DMS114 treated with DMSO at 0.1 percent for 48 hours (cell line): ENCODE data around the gene ARHGEF25.
"Not testable (repeated sequence)": the region's sequence is repeated elsewhere in the genome, so short reads cannot be mapped to it uniquely, and the experiment has no call there.

Experiments used
- DNase-seq: peaks from one replicate; lab custom pipeline; 2025; ENCODE audit not compliant: unreplicated experiment; lab: John Stamatoyannopoulos, UW

ARHGEF25 gene

GRCh38 chr12:57632958-57633840 is 22.0 kb downstream of the ARHGEF25 start, which contains the start of gene B4GALNT1:
B4GALNT1 (minus strand) TSS chr12:57633201; CDS start chr12:57632132, 1,069 bp downstream.
- peak; percentile 71 for DNase-seq

DNA sequence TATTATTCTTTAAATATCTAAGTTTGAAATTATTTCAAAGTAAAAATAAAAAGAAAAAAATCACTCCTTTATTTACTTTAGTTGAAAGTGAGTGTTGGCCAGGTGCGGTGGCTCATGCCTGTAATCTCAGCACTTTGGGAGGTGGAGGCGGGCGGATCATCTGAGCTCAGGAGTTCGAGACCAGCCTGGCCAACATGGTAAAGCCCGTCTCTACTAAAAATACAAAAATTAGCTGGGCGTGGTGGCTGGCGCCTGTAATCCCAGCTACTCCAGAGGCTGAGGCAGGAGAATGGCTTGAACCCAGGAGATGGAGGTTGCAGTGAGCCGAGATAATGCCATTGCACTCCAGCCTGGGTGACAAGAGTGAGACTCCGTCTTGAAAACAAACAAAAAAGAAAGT is 25.5 kb downstream of the ARHGEF25 start:
- DNase-seq: not testable (repeated sequence)

- no peak for DNase-seq
Observed at GRCh38 chr12:57637364-57637763, 26.1 kb downstream of the ARHGEF25 start.

DNA sequence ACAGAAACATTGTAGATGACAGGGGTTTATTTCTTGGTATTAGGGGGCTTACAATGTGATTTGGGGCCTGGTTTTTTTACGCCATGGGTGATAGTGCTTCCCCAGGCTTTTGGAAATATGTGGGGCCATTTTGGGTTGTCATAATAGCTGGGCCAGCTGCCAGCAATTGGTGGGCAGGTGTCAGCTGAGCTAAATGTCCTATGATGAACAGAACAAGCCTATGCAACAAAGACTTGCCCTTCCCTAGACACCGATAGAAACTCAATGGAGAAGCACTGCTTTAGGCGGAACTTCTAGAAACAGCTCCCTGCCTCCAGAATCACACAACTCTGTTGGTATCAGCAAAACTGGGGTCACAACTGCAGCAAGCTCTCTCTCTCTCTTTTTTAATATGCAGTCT is 26.9 kb downstream of the ARHGEF25 start:
- no peak for DNase-seq

- no peak for DNase-seq
Observed at GRCh38 chr12:57640175-57641042, 29.2 kb downstream of the ARHGEF25 start.

DNA sequence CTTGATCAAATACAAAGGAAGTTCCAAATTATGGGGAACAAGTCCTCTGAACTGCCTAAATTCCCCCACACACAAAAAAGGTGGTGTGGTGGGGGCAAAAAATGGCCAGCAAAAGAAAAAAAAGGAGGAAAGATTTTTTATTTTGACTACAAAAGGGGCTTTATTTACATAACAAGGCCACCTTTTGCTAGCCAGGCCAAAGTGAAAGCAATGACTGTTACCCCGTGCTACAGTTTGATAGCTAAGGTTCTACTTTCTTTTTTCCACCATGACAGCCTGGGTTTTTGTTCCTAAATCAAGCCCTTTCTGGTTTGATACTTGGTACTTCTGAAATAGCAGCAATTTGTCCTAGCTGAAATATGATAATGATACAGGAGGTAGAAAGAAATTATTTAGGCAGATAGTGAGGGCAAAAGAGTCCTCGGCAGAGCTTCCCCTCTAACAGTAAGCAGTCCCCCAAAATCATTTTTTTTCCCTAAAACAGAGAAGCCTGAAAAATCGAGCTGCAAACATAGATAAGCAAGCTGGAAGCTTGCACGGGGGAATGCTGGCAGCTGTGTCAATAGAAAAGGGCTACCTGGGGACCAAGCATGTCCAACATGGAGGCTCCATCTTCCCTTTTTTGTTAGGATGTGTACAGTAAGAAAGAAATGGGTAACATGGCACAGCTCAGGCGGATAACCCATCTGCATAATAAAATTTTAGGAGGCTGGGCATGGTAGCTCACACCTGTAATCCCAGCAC is 30.6 kb downstream of the ARHGEF25 start:
- DNase-seq: no peak

GRCh38 chr12:57645990-57646658 is 34.9 kb downstream of the ARHGEF25 start:
- peak; percentile 50 for DNase-seq

GRCh38 chr12:57646659-57647049 is 35.4 kb downstream of the ARHGEF25 start:
- DNase-seq: not testable (repeated sequence)

- no peak for DNase-seq
Observed at GRCh38 chr12:57654042-57654441, 42.8 kb downstream of the ARHGEF25 start.

DNA sequence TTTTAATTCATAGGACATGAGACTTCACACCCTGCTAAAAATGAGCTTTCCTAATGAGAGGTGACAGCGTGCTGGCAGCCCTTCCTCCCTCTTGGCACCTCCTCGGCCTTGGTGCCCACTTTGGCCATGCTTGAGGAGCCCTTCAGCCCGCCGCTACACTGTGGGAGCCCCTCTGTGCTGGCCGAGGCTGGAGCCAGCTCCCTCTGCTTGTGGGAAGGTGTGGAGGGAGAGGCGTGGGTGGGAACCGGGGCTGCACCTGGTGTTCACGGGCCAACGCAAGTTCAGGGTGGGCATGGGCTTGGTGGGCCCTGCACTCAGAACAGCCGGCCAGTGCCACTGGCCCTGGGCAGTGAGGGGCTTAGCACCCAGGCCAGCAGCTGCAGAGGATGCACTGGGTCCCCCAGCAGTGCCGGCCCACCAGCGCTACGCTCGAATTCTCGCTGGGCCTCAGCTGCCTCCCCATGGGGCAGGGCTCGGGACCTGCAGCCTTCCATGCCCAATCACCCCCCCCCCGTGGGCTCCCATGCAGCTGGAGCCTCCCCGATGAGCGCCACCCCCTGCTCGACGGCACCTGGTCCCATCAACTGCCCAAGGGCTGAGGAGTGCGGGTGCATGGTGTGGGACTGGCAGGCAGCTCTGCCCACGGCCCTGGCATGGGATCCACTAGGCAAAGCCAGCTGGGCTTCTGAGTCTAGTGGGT is 44.5 kb downstream of the ARHGEF25 start:
- DNase-seq: no peak

DNA sequence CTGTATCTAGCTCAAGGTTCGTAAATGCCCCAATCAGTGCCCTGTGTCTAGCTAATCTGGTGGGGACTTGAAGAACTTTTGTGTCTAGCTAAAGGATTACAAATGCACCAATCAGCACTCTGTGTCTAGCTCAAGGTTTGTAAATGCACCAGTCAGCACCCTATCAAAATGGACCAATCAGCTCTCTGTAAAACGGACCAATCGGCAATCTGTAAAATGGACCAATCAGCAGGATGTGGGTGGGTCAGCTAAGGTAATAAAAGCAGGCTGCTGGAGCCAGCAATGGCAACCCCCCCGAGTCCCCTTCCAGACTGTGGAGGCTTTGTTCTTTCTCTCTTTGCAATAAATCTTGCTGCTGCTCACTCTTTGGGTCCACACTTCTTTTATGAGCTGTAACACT is 45.2 kb downstream of the ARHGEF25 start:
- not testable (repeated sequence) for DNase-seq

DNA sequence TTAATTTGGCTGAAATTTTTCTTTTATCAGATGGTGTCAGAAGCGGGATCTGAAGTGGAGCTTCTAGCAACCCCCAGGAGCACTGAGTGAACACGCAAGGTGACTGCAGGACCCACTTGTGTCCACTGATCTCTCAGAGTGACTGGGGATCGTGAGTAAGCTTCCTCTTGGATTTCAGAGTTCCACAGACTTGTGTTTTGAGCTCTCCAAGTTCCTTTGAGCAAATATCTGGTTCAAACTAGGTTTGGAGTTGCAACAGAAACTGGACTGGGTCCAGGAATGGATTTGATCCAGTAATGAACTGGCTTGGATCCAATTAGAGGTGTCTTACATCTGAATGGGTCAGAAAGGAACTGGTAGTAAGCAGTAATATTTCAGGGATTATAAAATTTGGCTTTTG is 46.5 kb downstream of the ARHGEF25 start:
- no peak for DNase-seq

GRCh38 chr12:57658890-57659289 is 47.7 kb downstream of the ARHGEF25 start:
- no peak for DNase-seq

DNA sequence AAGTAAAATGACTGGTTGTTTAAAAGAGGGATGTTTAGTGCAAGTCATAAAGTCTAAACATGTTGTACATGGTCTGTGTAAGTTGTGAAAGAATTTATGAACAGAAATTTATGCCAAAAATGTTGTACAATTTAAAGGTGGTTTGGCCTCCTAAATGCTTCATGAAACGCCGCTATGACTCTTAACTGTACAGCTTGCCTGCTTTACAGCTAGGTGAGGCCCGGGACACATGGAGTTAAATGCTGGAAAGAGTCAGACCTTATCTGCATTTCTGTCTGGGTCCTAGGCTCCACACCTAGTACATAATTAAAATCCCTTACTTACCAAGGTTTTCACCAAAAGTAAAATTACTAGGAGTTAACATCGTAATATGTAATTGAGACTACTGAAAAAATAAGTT is 50.1 kb downstream of the ARHGEF25 start:
- no peak for DNase-seq

GRCh38 chr12:57665066-57665820 is 54.0 kb downstream of the ARHGEF25 start:
- DNase-seq: not testable (repeated sequence)
